ENCODE data around the gene KLHL42. TPM values are rescaled to one million over a fixed set of nuclear protein-coding genes. Genes with fewer than 3 reads are reported as not detected.
A peak's percentile ranks its signal among the peaks of the same experiment; 100 is the strongest.

Gene KLHL42
- total RNA-seq, 1 experiment from 2014 or later = 35.8 TPM

GRCh38 chr12:27800819-27801218, 20.8 kb downstream of the KLHL42 start:
- no peak overlapping the region for H3K18ac ChIP-seq (ENCODE audit: insufficient read length, low read depth, low read length)
- no peaks in the 10 kb centered on the region for H3K27me3 Mint-ChIP-seq (ENCODE audit: low read depth)
- H4K91ac ChIP-seq (ENCODE audit: insufficient read length, low read depth, low read length) = no peak overlapping the region

More at GRCh38 chr12:27800819-27801218, 20.8 kb downstream of the KLHL42 start:
- Histone ChIP-seq H2BK120ac (ENCODE audit: low read depth, low read length, poor library complexity, severe bottlenecking) (no peak overlapping the region), H2BK12ac (ENCODE audit: insufficient read length, low read depth, low read length) (no peak overlapping the region), H3K56ac (ENCODE audit: insufficient read length, low read depth, low read length) (no peak overlapping the region), H3K4ac (ENCODE audit: low read depth, low read length) (no peak overlapping the region), H2BK15ac (ENCODE audit: low read depth, low read length) (no peak overlapping the region), H2BK20ac (ENCODE audit: low read depth, low read length, poor library complexity, severe bottlenecking) (no peak overlapping the region), H3K79me1 (ENCODE audit: insufficient read depth, low read depth, low read length, poor library complexity, severe bottlenecking) (no peaks in the 10 kb centered on the region), H2AK5ac (ENCODE audit: insufficient read length, low read length) (no peak overlapping the region), H3K23ac (ENCODE audit: insufficient read length, low read depth, low read length) (no peak overlapping the region), H3T11ph (ENCODE audit: low read length) (no peak overlapping the region), H4K20me1 (ENCODE audit: control insufficient read depth, insufficient read depth, insufficient read length) (no peaks in the 10 kb centered on the region), H3K27ac (ENCODE audit: insufficient read length, low read depth, low read length) (no peak overlapping the region), H3K9ac (ENCODE audit: extremely low read depth, insufficient read length, low read length) (no peak overlapping the region), H3K4me1 (ENCODE audit: insufficient read depth, low read length) (no peaks in the 10 kb centered on the region), H3K4me2 (ENCODE audit: insufficient read depth, insufficient read length, low read length) (no peak overlapping the region), H3K27me3 (ENCODE audit: insufficient read depth, low read length) (no peaks in the 10 kb centered on the region), H3K79me2 (ENCODE audit: insufficient read depth, low read length) (no peaks in the 10 kb centered on the region), H3K23me2 (ENCODE audit: insufficient read length, low read depth, low read length, poor library complexity, severe bottlenecking) (no peaks in the 10 kb centered on the region), H3K9me3 (ENCODE audit: control insufficient read depth, low read depth, low read length) (no peaks in the 10 kb centered on the region), H4K8ac (replicated peaks; ENCODE audit: insufficient read length, low read depth, low read length) (no peak overlapping the region), H4K5ac (ENCODE audit: insufficient read length, low read depth, low read length) (no peak overlapping the region), H2BK5ac (ENCODE audit: insufficient read length, low read length) (no peak overlapping the region), H2AFZ (ENCODE audit: low read length) (no peak overlapping the region), H3K14ac (ENCODE audit: insufficient read depth, low read length) (no peak overlapping the region)
- Mint-ChIP-seq H3K36me3 (ENCODE audit: insufficient read depth in 1 of 3, low read depth in 3 of 3) (peaks cover 9 to 34% (median 33%) of the 10 kb centered on the region in 3 experiments; a peak in 6 of 7 replicates), H3K4me1 (no peaks in the 10 kb centered on the region), H3K9me3 (no peaks in the 10 kb centered on the region), H3K27ac (peak overlapping the region in 1 of 3 experiments; percentile 18; a peak in 3 of 7 replicates), H3K4me3 (no peak overlapping the region)
- no CpG with 5 or more reads among the region's 3 CpGs for WGBS (ENCODE audit: extremely low coverage, insufficient read length, low lambda C conversion rate)
- TF ChIP-seq CTCF (conservative IDR thresholded peaks at IDR 0.05) = no peak
- DNase-seq = no peak

All from H9 (cell line).